Measurements from ENCODE around the gene CACNA2D3. TPM values are rescaled to one million over a fixed set of nuclear protein-coding genes. Genes with fewer than 3 reads are reported as not detected.

CACNA2D3 gene
- polyA plus RNA-seq, 1 donor from 2014 or later = 26.2 TPM

- no peaks in the 10 kb centered on the region for H3K9me2 ChIP-seq (ENCODE audit: insufficient read depth, low read length)
- H2AFZ ChIP-seq (ENCODE audit: low read depth, low read length) = no peak overlapping the region
- no peak overlapping the region for H3K9ac ChIP-seq (ENCODE audit: low read length)
- H3K9me3 ChIP-seq (ENCODE audit: low read length) = no peaks in the 10 kb centered on the region
- no peaks in the 10 kb centered on the region for H4K20me1 ChIP-seq (ENCODE audit: insufficient read depth)
- no peaks in the 10 kb centered on the region for H3K27me3 ChIP-seq (ENCODE audit: insufficient read depth, low read depth, low read length)
- no peak for TF ChIP-seq TAF1 (IDR thresholded peaks at IDR 0.05; ENCODE audit: low read depth)
- no peak for TF ChIP-seq SMC3 (conservative IDR thresholded peaks at IDR 0.05; ENCODE audit: poor library complexity)
- TF ChIP-seq, protein P1, sequence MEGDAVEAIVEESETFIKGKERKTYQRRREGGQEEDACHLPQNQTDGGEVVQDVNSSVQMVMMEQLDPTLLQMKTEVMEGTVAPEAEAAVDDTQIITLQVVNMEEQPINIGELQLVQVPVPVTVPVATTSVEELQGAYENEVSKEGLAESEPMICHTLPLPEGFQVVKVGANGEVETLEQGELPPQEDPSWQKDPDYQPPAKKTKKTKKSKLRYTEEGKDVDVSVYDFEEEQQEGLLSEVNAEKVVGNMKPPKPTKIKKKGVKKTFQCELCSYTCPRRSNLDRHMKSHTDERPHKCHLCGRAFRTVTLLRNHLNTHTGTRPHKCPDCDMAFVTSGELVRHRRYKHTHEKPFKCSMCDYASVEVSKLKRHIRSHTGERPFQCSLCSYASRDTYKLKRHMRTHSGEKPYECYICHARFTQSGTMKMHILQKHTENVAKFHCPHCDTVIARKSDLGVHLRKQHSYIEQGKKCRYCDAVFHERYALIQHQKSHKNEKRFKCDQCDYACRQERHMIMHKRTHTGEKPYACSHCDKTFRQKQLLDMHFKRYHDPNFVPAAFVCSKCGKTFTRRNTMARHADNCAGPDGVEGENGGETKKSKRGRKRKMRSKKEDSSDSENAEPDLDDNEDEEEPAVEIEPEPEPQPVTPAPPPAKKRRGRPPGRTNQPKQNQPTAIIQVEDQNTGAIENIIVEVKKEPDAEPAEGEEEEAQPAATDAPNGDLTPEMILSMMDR (IDR thresholded peaks at IDR 0.05; ENCODE audit: poor library complexity, severe bottlenecking) = no peak
- TF ChIP-seq RAD21 (conservative IDR thresholded peaks at IDR 0.05) = no peak
- no peak for TF ChIP-seq EZH2 (IDR thresholded peaks at IDR 0.05; ENCODE audit: borderline replicate concordance, insufficient read depth, low read length, poor library complexity, severe bottlenecking)
- TF ChIP-seq EP300 (conservative IDR thresholded peaks at IDR 0.05; ENCODE audit: poor library complexity, severe bottlenecking) = no peak
- TF ChIP-seq POLR2AphosphoS5 (IDR thresholded peaks at IDR 0.05) = no peak
- no peak for TF ChIP-seq REST (IDR thresholded peaks at IDR 0.05; ENCODE audit: borderline replicate concordance)
- no peak for TF ChIP-seq MXI1 (conservative IDR thresholded peaks at IDR 0.05; ENCODE audit: poor library complexity, severe bottlenecking)
- H3F3A ChIP-seq (ENCODE audit: insufficient read depth, low read length, poor library complexity, severe bottlenecking) = no peaks in the 10 kb centered on the region
- no peak overlapping the region for H3K27ac ChIP-seq (ENCODE audit: low read length)
- H3K4me3 ChIP-seq (ENCODE audit: low read length) = no peak overlapping the region
- no peaks in the 10 kb centered on the region for H3K36me3 ChIP-seq (ENCODE audit: insufficient read depth, low read length)
- H3K79me2 ChIP-seq (replicated peaks; ENCODE audit: insufficient read depth, low read length) = no peaks in the 10 kb centered on the region
- no peak overlapping the region for H3K4me2 ChIP-seq (ENCODE audit: low read length)
Measured at GRCh38 chr3:54538346-54538745, 416.0 kb downstream of the CACNA2D3 start.

GRCh38 chr3:54541369-54541768 lies 419.0 kb downstream of the CACNA2D3 start:
- H2AFZ ChIP-seq (ENCODE audit: low read depth, low read length) = no peak overlapping the region
- H3K36me3 ChIP-seq (ENCODE audit: insufficient read depth, low read length) = no peaks in the 10 kb centered on the region
- H3K9me2 ChIP-seq (ENCODE audit: insufficient read depth, low read length) = no peaks in the 10 kb centered on the region
- no peak overlapping the region for H3K4me2 ChIP-seq (ENCODE audit: low read length)
- H3K4me3 ChIP-seq (ENCODE audit: low read length) = no peak overlapping the region
- H3K9me3 ChIP-seq (ENCODE audit: low read length) = no peaks in the 10 kb centered on the region
- no peaks in the 10 kb centered on the region for H3K79me2 ChIP-seq (replicated peaks; ENCODE audit: insufficient read depth, low read length)
- no peaks in the 10 kb centered on the region for H4K20me1 ChIP-seq (ENCODE audit: insufficient read depth)
- H3K27ac ChIP-seq (ENCODE audit: low read length) = no peak overlapping the region
- no peaks in the 10 kb centered on the region for H3K27me3 ChIP-seq (ENCODE audit: insufficient read depth, low read depth, low read length)
- H3F3A ChIP-seq (ENCODE audit: insufficient read depth, low read length, poor library complexity, severe bottlenecking) = no peaks in the 10 kb centered on the region
- no peak for TF ChIP-seq SMC3 (conservative IDR thresholded peaks at IDR 0.05; ENCODE audit: poor library complexity)
- no peak for TF ChIP-seq POLR2AphosphoS5 (IDR thresholded peaks at IDR 0.05)
- no peak for TF ChIP-seq MXI1 (conservative IDR thresholded peaks at IDR 0.05; ENCODE audit: poor library complexity, severe bottlenecking)
- TF ChIP-seq TAF1 (IDR thresholded peaks at IDR 0.05; ENCODE audit: low read depth) = no peak
- TF ChIP-seq EP300 (conservative IDR thresholded peaks at IDR 0.05; ENCODE audit: poor library complexity, severe bottlenecking) = no peak
- TF ChIP-seq EZH2 (IDR thresholded peaks at IDR 0.05; ENCODE audit: borderline replicate concordance, insufficient read depth, low read length, poor library complexity, severe bottlenecking) = no peak
- TF ChIP-seq RAD21 (conservative IDR thresholded peaks at IDR 0.05) = no peak
- TF ChIP-seq, protein P1 (IDR thresholded peaks at IDR 0.05; ENCODE audit: poor library complexity, severe bottlenecking) = no peak
- TF ChIP-seq REST (IDR thresholded peaks at IDR 0.05; ENCODE audit: borderline replicate concordance) = no peak
- no peak overlapping the region for H3K9ac ChIP-seq (ENCODE audit: low read length)

All from neural cell (in vitro differentiated cells).